DLD1 (cell line): ENCODE data around the gene PRMT2.
"Not testable (repeated sequence)": the region's sequence is repeated elsewhere in the genome, so short reads cannot be mapped to it uniquely, and the experiment has no call there.

Experiments used
- in situ Hi-C: cut with HindIII; loops from 2 replicates; pipeline ENCODE4 v1.10.0; 2017; ENCODE audit warnings: low sequenced_read_pairs

PRMT2 gene

GRCh38 chr21:46617267-46618051 lies 18.0 kb upstream of the PRMT2 start:
- in situ Hi-C loops: no loop called here

- in situ Hi-C loops: no loop called here
Observed at GRCh38 chr21:46618738-46619379, 16.6 kb upstream of the PRMT2 start.

- in situ Hi-C loops: no loop called here
Observed at GRCh38 chr21:46619846-46620245, 15.6 kb upstream of the PRMT2 start.

- in situ Hi-C loops: no loop called here
Observed at GRCh38 chr21:46620846-46621245, 14.6 kb upstream of the PRMT2 start.

GRCh38 chr21:46621457-46622182 lies 13.9 kb upstream of the PRMT2 start:
- in situ Hi-C loops: no loop called here

DNA sequence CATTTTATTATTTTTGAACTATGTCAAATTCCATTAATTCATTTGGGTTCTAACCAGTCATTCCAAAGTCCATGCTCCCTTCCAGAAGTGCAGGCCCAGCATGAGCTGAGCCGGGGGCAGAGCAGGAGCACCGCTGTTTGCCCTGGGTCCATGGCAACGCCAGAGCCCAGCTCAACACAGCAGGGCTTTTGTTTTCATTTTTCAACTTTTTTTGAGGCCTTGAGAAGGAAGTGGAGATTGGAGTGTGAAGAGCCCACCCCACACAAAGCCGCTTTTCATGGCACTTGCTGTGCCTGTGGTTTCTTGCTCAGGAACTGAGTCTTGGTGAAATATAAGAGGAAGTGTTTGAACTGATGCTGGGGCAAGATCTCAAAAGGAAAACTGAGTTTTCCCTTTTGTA lies 13.2 kb upstream of the PRMT2 start:
- in situ Hi-C loops: no loop called here

DNA sequence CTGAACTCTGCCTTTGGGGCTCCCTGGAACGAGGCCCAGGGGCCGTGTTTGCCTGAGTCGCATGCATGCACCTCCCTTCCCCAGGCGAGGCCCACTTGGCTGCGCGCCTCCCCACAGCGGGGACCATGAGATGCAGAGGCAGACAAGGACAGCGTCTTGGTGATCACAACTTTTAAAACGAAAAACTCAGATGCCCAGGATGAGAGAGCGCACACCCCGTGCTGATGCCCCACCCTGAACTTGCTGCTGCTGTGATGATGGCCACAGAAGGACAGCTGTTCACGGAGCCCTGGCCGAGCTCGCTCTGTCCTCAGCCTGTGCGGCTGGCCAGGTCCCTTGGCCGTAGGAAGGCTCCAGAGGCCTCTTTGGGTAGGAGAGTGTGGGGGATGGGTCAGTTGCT lies 11.4 kb upstream of the PRMT2 start:
- in situ Hi-C loops: no loop called here

DNA sequence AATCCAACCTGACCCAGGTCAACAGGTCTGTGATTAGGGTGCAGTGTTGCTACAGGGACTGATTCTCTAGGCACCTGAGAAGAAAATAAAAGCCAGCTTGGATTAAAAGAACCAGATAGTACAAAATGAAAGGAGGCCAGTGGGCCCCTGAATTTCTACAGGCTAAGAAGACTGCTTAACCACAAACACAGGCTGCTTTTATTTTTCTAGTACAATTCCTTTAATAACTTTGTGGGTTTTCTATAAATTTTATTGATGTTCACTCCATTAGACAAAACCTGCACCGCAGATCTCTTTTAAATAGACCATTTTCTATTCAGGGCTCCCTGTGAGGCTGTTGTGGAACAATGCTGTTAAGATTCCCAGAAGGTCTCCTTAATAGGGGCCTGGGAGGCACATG lies 9.7 kb upstream of the PRMT2 start:
- in situ Hi-C loops: no loop called here

DNA sequence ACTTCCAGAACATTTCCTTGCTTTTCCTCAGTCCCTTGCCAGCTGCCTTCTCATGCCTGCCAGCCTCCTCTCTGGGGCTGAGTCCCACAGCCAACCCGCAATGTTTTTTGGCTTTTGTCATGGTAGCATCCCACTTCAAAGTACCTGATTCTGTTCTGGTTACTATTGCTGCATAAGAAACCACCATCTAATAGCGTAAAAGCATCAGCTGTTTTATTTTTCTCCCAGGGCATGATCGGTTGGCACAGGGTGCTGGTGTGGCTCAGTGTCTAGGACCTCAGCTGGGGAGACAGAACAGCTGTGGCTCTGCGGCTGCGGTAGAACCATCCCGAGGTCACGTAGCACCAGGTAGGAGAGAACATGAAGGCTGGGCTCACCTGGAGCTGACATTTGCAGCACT lies 8.9 kb upstream of the PRMT2 start:
- in situ Hi-C loops: no loop called here

- in situ Hi-C loops: no loop called here
Observed at GRCh38 chr21:46626975-46627501, 8.4 kb upstream of the PRMT2 start.

DNA sequence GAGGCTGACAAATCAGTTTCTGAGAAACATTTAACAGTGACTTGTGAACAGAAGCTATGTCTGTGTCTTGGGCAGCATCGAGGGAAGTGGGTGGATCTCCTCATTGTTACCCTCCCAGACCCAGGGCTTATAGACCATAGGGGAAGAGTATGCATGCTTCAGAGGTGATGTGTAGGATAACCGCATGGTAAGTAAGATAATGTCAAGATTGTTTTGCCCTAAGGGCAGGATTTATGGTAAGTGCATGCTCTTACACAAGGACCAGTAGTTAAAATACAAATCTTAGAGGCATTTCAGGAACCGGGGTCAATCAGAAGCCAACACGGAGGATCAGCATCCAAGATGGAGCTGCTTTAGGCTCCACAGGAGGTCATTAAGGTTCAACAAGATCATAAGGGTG lies 7.7 kb upstream of the PRMT2 start:
- in situ Hi-C loops: no loop called here

DNA sequence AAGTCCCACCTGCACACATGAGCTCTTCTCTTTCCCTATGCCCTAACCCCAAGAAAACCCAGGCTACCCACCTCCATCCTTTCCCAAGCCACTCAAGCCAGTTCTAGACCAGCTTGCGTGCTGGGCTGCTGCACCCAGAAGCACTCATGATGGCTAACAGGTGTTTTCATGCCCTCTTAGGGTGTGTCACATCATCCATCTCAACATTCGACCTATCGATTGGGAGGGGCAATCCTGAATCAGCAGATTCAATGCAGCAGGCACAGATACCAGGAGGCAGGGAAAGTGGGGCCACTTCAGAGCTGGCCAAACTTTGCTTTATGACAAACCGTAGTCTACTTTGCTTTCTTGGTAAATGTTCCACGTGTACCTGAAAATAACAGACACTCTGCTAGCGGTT lies 6.6 kb upstream of the PRMT2 start:
- in situ Hi-C loops: no loop called here

DNA sequence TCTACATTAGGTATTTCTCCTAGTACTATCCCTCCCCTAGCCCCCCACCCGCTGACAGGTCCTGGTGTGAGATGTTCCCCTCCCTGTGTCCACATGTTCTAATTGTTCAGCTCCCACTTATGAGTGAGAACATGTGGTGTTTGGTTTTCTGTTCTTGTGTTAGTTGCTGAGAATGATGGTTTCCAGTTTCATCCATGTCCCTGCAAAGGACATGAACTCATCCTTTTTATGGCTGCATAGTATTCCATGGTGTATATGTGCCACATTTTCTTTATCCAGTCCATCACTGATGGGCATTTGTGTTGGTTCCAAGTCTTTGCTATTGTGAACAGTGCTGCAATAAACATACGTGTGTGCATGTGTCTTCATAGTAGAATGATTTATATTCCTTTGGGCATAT lies 4.6 kb upstream of the PRMT2 start:
- in situ Hi-C loops: not testable (repeated sequence)

GRCh38 chr21:46633566-46633965 lies 1.9 kb upstream of the PRMT2 start:
- in situ Hi-C loops: no loop called here

DNA sequence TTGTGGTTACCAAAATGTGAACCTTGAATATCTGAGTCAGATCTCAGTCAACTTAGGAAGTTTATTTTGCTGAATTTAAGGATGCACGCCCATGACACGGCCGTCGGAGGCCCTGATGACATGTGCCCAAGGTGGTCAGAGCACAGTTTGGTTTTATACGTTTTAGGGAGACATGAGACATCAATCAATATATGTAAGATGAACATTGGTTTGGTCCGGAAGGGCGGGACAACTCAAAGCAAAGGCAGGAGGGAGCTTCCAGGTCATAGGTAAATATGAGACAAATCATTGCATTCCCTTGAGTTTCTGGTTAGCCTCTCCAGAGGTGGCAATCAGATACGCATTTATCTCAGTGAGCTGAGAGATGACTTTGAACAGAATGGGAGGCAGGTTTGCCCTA lies 1.0 kb upstream of the PRMT2 start:
- in situ Hi-C loops: no loop called here

DNA sequence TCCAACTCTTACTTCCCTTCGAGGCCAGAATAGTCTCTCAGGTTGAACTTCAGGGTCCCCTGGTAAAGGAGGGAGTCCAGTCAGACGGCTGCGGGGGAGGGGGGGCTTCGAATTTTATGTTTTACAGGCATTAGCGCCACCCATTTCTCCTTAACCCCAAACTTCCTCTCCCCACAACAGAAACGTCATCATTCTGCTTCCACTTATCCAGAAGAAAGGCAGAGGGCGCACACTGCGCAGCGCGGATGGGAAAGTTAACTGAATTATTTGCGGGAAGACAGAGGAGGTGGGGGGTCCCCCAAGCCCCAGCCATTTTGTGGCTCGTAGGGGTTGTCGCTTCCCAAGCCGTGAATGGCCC lies 529 bp upstream of the PRMT2 start:
- in situ Hi-C loops: no loop called here

DNA sequence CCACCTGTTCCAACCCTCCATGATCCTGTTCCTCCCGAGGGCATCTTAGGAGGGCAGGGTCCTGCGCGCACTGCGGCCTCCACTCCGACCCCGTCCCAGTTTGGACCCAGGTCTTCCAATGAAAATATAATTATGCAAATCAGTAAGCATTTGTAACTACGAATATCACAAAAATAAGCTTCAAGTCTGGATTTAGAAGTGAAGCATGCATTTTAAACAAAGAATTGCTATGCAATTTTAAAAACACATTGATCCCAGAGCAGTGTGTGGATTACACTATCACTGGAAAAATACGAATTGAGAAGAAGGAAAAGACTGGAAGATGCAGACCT lies 673 bp downstream of the PRMT2 start:
- in situ Hi-C loops: no loop called here

- in situ Hi-C loops: no loop called here
Observed at GRCh38 chr21:46636550-46637285, 1.2 kb downstream of the PRMT2 start.

- in situ Hi-C loops: no loop called here
Observed at GRCh38 chr21:46637952-46638746, 2.7 kb downstream of the PRMT2 start.
